SKM-1 (cell line): Measurements from ENCODE around the gene RASSF10.
A peak's percentile ranks its signal among the peaks of the same experiment; 100 is the strongest.

Source experiments
- DNase-seq: peaks from one replicate; lab custom pipeline; 2025; ENCODE audit not compliant: unreplicated experiment; lab: John Stamatoyannopoulos, UW

The RASSF10 gene

DNA sequence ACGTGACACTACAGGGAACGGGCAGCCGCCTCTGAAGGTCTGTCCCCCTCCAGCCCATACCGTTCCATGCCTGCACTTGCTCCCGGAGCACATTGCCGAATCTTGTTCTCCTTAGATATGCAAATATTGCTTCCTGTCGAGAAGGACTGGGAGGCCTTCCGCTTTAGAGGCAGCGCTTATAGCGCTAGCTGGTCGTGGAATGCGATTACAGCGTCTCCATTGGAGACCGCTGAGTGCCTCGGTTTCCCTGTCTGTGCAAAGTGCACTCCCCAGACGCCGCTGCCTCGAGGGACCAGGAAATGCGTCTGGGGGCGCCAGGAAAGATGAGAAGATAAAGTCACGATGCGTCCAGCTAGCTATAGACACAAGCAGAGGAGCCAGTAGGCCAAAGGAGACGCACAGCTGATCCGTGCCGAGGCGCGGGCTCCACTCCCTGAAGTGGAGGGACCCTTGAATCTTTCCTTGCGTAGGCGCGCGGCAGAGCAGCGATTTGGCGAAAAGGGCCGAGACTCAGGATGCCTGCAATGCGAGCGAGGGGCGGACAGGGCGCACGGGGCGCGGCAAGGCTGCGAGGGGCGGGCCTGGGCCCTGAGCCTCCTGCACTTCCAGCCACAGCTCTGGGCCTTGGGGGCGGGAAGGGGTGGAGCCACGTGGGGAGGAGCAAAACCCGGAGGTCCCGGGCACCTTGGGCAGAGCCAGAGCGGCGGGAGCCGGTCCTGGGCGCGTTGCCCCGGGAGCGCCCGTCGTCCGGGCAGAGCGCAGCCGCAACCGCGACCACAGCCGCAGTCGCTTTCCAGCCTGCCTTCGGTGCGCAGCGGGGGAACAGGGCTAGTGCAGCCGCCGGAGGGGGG lies at the start of gene RASSF10:
Gene RASSF10, plus strand, starts transcription at position 692 of the 851 bp plus-strand sequence. CDS start 261 bp downstream, outside the sequence.
- no peak for DNase-seq

- DNase-seq: no peak
These were observed 47.5 kb upstream of the RASSF10 start for GRCh38 chr11:12961615-12962014.

- DNase-seq: no peak
These were observed 46.8 kb upstream of the RASSF10 start for GRCh38 chr11:12962306-12962705.

DNA sequence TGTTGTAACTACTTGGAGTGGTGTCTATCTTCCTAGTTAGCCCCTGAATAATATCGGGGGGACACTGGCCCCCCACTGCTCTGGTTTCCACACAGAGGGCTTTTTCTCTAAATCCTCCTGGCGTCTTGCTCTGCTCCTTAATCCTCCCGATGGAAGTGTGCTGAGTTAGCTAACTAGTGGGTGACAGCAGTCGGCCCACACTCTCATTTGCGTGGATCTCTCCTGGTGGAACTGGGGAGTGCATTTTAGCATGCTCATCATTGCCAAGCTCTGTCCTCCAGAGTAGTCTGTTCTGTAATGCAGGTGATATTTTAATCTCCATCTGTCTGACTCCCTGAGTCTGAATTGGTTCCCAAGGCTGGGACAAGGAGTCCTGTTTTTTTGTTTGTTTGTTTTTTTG lies 46.1 kb upstream of the RASSF10 start:
- no peak for DNase-seq

GRCh38 chr11:12963792-12964536 lies 45.2 kb upstream of the RASSF10 start:
- DNase-seq: peak; percentile 43

GRCh38 chr11:12964650-12965049 lies 44.5 kb upstream of the RASSF10 start:
- no peak for DNase-seq

- no peak for DNase-seq
These were observed 43.1 kb upstream of the RASSF10 start for GRCh38 chr11:12966002-12966401.

- no peak for DNase-seq
These were observed 41.0 kb upstream of the RASSF10 start for GRCh38 chr11:12968101-12968500.

DNA sequence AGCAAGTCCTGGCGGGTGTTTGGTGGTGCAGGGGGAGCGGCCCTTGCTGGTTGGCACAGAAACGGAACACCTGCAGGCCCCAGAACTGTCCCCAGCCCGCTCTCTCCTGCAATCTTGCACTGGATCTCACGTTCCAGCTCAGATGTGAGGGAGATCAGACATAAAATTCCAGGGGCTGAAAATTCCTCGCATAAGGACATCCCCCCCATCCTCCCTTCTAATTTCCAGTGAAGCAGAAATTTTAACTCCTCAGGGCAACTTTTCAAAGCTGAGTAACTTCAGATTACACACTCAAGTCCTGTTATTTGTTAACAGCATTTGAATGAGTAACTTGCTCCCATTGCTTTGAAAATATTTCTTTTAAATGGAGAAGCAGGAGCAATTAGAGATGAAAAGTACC lies 40.3 kb upstream of the RASSF10 start:
- DNase-seq: no peak

- no peak for DNase-seq
These were observed 37.2 kb upstream of the RASSF10 start for GRCh38 chr11:12971955-12972354.

GRCh38 chr11:12973528-12974181 lies 35.5 kb upstream of the RASSF10 start:
- no peak for DNase-seq

- peak; percentile 57 for DNase-seq
These were observed 33.9 kb upstream of the RASSF10 start for GRCh38 chr11:12975195-12975594.

DNA sequence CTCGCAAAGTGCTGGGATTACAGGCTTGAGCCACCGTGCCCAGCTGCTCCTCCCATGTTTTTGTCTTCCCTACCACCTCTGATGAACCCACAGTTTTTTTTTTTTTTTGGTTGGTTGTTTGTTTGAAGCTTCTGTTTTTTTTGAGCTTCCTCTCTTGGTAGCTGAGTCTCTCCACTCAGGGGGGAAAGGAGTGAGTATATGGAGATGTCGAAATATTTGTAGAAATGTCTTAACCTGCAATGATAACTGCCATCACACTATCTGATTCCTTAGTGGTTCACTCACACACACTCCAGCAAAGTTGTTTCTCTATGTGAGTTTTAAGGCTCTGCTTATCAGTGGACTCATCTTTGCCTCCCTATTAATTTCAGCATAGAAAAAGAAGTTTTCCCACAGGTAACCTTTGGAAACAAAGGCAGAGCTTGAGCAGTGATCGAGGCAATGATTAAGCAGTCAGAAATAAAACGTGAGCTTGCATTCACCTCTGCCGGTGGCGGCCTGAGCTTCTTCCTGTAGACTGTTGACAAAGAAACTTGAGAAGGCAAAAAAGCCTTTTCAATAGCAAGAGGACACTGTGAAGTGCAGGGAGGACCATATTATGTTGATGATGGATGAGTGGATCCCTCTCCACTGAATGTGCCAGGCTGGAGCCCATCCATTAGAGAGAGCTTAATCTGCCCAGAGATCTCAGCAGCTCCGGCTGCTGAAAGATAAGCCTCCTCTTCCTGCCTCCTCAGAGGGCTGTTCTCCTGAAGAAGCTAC lies 29.0 kb upstream of the RASSF10 start:
- DNase-seq: peak; percentile 45

DNA sequence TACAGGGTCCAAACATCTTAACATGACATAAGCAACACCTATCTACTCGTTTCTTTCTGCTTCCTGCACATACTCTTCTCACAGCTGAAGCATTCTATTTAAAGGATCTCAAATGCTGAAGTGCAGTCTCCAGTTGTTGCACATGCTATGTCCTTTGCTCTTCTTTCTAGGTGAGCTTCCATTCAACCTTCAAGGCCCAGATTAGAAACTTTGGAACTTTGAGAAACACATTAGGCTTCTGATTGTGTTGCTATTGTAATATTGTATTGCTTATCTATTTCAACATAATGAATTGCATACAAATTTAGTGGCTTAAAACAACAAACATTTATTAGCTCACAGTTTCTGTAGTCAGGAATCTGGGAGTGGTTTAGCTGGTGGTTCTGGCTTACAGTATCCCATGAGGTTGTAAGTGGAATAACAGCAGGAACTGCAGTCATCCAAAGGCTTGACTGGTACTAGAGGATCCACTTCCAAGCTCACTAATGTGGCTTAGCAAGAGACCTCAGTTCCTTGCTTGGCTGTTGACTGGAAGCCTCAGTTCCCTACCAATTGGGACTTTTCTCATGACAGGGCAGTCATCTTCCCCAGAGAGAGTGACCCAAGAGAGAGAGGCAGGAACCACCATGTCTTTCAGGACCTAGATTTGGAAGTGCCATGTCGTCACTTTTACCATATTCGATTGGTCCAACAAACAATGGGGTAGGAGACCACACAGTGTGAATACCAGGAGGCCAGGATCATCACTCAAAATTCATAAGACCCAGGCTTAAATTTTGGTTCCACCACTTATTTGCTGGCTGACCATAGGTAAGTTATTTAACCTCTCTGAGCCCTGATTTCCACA lies 27.2 kb upstream of the RASSF10 start:
- DNase-seq: no peak

DNA sequence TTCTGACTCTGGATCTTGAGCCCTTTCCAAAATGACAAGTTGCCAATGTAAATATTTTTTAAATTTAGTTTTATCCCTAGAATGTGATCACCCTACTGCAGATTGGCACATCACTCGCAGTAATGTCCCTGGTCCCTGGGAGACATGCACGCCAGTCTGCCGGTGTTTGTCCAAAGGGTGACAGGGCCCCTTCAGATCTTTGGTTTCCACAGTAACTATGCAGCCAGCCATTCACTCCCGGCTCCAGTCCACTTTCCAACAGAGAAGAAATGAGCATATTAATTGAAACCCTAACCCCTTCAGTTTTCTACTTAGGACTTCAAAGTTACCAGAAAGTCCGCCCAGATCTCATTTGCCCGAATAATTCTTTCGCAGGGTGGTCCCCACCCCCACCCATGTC lies 25.8 kb upstream of the RASSF10 start:
- no peak for DNase-seq

GRCh38 chr11:12986194-12986898 lies 22.8 kb upstream of the RASSF10 start:
- DNase-seq: no peak

DNA sequence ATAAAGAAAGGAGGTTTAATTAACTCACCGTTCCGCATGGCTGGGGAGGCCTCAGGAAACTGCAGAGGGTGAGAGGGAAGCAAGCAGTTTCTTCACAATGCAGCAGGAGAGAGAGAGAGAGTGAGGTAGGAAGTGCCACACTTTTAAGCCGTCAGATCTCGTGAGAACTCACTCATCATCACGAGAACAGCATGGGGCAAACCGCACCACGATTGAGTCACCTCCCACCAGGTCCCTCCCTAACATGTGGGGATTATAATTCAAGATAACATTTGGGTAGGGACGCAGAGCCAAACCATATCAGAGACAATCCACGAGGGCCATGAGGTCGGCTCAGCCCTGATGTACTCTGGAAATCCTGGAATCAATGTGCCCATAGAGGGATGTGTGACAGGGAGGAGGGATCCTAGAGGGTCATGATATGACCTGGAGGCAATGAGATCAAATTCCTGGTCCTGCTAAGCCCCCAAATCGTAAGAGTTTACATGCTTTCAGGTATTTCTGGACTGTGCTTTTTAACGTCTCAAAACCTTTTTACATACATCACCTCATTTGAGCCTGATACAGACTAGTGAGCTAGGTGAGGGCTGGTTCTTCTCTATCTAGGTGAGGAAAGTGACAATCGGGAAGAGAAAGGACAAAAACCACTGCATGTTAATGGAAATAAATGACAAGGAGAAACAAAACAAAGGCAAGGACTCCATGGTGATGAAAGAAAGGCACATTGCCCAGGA lies 19.5 kb upstream of the RASSF10 start:
- no peak for DNase-seq

GRCh38 chr11:12990162-12990480 lies 19.0 kb upstream of the RASSF10 start:
- no peak for DNase-seq

- DNase-seq: no peak
These were observed 17.7 kb upstream of the RASSF10 start for GRCh38 chr11:12991426-12991825.
